ENCODE data around the gene RBM14. TPM values are rescaled to one million over a fixed set of nuclear protein-coding genes. Genes with fewer than 3 reads are reported as not detected.

Gene RBM14
- total and polyA plus RNA-seq, 8 donors: 64.2 to 94.1 (median 88.3) TPM

GRCh38 chr11:66663741-66664296 lies 47.4 kb downstream of the RBM14 start:
- intact Hi-C loops (cut with DNase I): no loop called here
- TF ChIP-seq CTCF (IDR thresholded peaks at IDR 0.05): no peak
- peaks cover 0 to 80% of the 10 kb centered on the region in 2 donors for H3K36me3 ChIP-seq

GRCh38 chr11:66665369-66665768 lies 48.9 kb downstream of the RBM14 start:
- Histone ChIP-seq H3K9me3 (no peaks in the 10 kb centered on the region), H3K27ac (no peak overlapping the region), H3K36me3 (peaks cover 0 to 75% of the 10 kb centered on the region in 2 donors), H3K4me3 (no peak overlapping the region), H3K27me3 (no peaks in the 10 kb centered on the region), H3K4me1 (no peaks in the 10 kb centered on the region)
- DNase-seq: no peak
- TF ChIP-seq CTCF (IDR thresholded peaks at IDR 0.05): no peak
- intact Hi-C loops (cut with DNase I): no loop called here
- ATAC-seq: no peak

More at GRCh38 chr11:66663741-66664296, 47.4 kb downstream of the RBM14 start:
- H3K27ac ChIP-seq: no peak overlapping the region
- no peak overlapping the region for H3K4me3 ChIP-seq
- H3K27me3 ChIP-seq: no peaks in the 10 kb centered on the region
- DNase-seq (no peak), ATAC-seq (peak; percentile 72)
- no peaks in the 10 kb centered on the region for H3K9me3 ChIP-seq
- H3K4me1 ChIP-seq: peaks cover 0 to 4% of the 10 kb centered on the region in 2 donors

DNA sequence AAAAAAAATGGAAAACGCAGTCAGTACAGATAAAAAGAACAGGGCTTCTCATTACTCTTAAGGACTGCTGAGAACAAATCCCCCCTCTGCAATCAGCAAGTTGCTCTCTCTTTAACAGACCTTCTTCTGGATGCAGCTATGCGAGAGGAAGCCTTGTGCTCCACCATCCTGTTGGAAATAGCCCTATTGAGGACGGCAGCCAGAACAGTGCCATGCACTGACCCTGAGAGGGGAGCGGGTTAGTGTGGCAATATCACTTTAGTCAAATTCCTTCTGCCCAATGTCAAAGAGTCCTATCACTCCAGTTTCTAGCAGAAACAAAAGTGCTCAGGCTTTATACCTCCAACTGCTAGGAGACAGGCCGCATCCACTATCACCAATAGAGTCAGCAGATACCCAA lies 54.4 kb downstream of the RBM14 start:
- intact Hi-C loops (cut with DNase I): no loop called here
- no peak for DNase-seq

GRCh38 chr11:66674964-66675602 lies 58.7 kb downstream of the RBM14 start:
- intact Hi-C loops (cut with DNase I): no loop called here
- Histone ChIP-seq H3K9me3 (no peaks in the 10 kb centered on the region), H3K4me1 (peaks cover 23 to 49% of the 10 kb centered on the region in 2 donors), H3K4me3 (no peak overlapping the region), H3K36me3 (no peaks in the 10 kb centered on the region), H3K27ac (no peak overlapping the region), H3K27me3 (no peaks in the 10 kb centered on the region)
- ATAC-seq: no peak
- no peak for TF ChIP-seq CTCF (IDR thresholded peaks at IDR 0.05)
- DNase-seq: no peak

More for the DNA sequence above, 54.4 kb downstream of the RBM14 start:
- Histone ChIP-seq H3K4me1 (peaks cover 15 to 33% of the 10 kb centered on the region in 2 donors), H3K9me3 (no peaks in the 10 kb centered on the region), H3K4me3 (no peak overlapping the region), H3K27ac (no peak overlapping the region), H3K27me3 (no peaks in the 10 kb centered on the region), H3K36me3 (peaks cover 0 to 33% of the 10 kb centered on the region in 2 donors)
- no peak for ATAC-seq
- no peak for TF ChIP-seq CTCF (IDR thresholded peaks at IDR 0.05)

GRCh38 chr11:66676282-66676919 lies 60.0 kb downstream of the RBM14 start:
- TF ChIP-seq CTCF (IDR thresholded peaks at IDR 0.05): no peak
- peaks cover 23 to 49% of the 10 kb centered on the region in 2 donors for H3K4me1 ChIP-seq

More at GRCh38 chr11:66676282-66676919, 60.0 kb downstream of the RBM14 start:
- peak overlapping the region in 1 of 2 donors; percentile 3 for H3K27ac ChIP-seq
- no peak for DNase-seq
- ATAC-seq: no peak
- H3K27me3 ChIP-seq: no peaks in the 10 kb centered on the region
- H3K36me3 ChIP-seq: no peaks in the 10 kb centered on the region
- H3K9me3 ChIP-seq: no peaks in the 10 kb centered on the region
- intact Hi-C loops (cut with DNase I): no loop called here
- H3K4me3 ChIP-seq: peak overlapping the region in 1 of 2 donors; percentile 75

Measured in left lung (tissue), 10 donors.